GM18508 (cell line): ENCODE measurements around the gene NFIA.

ENCODE experiments used
- ATAC-seq: cut with Tn5 transposase; IDR thresholded peaks from one replicate; pipeline ENCODE4 v1.9.1; 2021; ENCODE audit warnings: moderate number of reproducible peaks; ENCODE audit not compliant: insufficient read depth, unreplicated experiment

NFIA gene

DNA sequence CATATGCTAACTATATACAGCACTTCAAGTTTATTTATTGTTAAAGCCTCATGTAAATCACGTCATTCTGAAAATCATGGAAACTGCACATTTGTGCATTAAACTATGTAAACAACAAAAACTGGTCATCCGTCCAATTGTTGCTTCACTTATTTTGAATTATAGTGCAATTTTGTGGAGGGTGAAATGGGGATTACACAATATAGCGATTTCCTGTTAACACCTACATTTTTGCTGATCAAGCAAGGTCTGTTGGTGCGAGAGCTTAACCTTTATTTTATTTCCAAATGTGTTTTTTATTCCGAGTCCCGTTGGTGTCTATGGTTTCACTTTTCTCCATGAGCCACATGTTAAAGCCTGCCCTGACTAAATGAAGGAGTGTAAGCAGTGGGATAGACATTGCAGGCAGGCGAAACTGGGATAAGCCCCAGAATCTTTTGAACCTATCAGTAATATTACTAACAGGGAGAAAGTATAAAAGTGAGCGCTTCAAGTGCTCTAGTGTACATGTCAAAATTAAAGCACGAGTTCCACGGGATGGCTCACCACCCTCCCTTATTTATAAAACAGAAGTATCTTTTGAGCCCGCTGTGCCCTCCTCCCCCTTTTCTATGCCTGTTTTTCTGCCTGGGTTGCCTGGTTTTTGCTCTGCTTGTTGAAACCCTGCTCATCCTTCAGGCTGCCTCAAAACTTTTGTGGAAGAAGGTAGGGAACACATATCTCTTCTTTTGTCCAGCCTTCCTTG lies 120.7 kb downstream of the NFIA start:
- no peak for ATAC-seq

DNA sequence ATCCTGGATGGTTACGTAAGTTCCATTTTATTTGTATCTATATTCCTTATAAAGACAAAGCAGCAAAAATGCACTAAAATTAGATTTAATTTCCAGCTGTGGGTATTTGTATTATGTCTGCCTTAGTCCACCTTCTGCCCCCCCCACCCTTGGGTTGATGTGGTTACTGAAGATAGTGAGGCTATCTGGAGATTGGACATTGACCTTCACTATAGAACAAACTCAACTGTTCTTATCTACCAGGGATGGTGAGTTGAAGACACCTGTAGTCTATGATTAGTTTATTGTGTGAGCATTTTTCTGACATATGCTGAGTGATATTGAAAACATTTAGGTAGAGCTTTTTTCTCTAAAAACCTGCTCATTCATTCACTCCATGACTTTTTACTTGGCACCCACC lies 122.2 kb downstream of the NFIA start:
- ATAC-seq = no peak

DNA sequence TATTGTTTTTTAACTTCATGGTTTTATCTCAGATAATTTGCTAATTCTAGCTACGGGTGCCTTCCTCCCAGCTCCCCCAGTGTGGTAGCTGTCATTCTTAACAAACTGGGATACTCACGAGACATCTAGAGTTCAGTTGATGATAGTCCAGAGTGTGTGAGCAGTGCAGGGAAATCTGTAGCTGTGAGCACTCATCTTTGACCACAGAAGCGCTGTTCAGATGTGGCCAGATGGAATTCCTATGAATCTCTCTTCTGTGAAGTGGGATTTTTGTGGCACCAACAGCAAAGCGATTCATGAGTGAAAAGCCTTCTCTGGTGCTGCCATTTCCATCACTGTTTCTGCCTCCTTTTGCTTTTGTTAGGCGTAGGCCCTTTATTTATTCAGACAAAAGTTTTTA lies 125.1 kb downstream of the NFIA start:
- no peak for ATAC-seq

DNA sequence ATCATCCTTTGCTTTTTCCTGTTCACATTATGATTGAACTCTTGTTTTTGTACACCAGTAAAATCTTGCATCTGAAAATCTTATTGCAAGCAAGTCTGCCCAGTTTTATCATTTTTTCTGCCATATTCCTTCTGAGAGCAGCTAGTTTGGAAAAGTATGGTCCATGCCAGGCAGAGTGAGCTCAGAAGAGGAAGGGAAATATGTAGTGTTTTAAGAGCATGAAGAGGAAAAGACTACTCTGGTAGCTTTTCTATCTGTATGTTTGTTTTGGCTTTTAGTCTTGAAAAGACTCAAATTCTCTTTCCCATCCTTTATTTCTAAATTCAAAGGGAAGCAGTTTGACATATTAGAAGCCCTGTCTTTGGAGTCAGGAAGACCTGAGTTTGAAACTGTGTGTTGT lies 125.8 kb downstream of the NFIA start:
- no peak for ATAC-seq

DNA sequence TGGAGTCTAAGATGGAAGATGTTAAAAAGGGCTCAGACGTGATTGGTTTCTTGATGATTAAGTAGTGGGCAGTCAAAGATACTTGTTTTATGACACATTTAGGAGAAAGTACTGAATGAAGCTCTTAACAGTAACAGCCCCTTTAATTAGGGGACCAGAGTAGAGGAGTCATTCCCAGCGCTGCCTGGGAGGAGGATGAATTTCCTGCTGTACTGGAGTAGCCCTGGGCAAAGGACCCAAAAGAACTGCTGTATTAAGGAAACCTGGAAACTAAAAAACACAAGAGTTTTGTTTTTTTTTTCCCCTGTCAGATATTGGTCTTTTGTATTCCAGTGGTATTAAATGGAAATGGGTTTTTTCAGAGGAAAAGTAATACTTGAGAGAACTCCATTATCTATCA lies 126.5 kb downstream of the NFIA start:
- no peak for ATAC-seq

DNA sequence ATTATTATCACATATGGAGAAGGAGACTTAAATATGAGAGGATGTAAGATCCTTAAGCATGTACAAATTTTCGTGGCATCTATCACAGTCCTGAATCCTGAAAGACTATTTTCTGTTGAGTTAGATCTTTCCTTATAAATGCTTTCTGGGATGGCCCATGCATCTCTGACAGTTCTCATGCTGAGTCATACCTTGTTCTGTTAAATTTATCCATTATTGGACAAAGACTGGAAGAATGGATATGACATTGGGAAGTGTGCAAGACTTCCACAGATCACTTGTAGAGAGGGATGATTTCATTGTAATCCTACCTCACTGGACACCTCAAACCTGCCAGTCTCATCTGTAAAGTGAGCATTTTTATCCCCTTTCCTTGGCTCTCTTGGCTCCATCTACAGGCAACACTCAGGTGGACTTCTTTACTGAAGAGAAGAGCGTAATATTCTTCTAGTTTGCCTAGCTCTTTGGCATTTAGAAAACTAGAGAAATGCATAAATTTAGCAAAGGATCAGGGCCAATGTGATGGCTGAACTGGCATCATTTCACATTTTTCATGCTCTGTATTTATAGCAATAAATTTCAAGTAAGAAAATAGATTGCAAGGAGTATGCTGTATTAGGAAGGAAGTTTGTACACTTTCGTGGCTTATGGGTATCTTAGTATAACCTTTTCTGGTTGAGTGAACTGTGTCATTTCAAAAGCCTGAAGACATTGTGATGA lies 128.2 kb downstream of the NFIA start:
- no peak for ATAC-seq

DNA sequence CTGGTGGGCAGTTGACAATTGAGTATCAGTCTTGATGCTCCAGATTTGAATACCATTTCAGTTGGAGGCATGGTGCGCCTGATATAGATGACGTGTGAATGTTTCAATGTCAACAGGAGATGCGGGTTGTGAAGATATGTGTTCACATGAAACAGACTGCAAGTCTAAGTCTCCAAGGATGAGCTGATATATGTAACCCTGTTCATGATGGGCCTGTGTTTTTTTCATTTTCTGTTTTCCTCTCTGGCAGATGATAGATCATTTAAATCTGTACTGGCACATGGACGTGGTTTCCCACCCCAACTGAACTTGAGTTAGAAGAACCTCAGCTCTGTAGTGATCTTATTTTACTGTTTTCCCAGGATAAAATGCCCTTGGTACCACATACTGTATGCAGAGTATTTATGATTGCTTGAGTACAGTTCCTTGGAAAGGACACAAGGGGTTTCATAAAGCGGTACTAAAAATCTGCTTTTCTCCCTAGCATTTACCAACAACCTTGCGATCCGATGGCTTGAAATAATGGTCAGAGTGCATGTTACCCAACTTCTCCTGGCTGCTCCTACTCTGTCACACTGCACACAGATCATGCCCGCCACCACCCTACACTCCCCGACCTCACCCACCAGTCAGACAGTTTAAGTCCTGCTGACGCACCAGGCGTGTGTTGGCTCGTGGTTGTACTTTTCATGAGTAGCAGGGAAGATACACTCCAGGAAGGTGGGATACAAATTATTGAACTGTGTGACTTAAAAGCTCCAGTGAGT lies 131.1 kb downstream of the NFIA start:
- ATAC-seq = no peak

DNA sequence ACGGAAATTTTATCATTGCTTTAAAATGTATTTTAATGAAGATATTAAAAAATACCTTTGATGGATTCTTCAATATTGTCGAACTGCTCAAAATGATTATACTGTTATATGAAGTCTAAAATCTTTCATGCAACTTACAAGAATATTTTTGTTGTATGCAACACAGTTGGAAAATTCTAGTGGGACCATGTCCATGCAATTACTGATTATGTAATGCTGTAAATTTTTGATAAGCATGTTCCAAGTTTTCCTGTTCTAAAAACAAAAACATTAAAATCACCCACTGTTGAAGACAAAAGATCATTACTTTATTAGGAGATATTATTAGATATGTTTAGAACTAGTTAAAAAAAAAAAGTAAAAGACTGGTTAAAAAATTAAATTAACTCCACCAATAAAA lies 132.8 kb downstream of the NFIA start:
- ATAC-seq = no peak

DNA sequence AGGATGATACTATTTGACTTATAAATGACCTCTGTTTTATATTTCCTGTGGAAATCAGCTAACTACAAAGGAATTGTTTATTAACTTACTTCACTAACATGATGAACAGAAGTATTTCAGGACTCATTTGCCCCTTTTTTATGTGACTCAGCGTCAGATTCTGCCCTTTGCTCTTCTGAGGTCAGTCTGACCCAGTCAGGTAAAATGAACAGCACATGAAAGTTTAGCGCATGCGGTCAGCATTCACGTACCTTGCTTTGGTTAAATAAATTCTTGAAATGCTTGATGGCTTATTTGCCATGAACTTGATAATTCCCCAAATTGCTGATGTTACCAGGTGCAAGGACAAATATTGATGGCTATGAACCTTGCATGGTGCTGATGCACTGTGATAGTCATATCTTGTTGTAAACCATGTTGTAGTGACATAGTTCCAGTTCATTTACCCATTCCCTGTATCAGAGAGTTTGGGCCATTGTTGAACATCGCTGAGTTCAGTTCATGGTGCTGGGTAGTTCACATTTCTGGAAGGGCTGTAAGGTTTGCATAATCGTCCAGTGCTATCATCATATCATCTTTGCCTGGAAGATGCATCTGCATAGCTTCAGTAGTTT lies 133.4 kb downstream of the NFIA start:
- no peak for ATAC-seq

DNA sequence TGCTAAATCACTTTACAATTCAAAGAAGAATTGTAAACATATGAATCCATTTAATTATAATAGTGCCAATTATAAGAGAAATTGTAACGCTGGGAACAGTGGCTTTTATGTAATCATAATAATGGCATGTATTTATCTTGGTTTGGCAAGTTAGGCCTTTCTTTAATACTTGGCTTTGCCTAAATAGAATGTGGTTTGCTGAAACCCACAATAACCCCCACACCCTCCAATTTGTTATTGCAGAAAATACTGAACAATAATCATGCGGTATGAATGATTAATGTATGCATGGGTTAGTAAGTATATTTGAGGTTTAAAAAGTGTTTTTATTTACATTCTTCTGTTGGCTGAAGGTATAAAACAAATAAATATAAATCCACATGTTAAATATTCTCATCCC lies 138.2 kb downstream of the NFIA start:
- no peak for ATAC-seq

DNA sequence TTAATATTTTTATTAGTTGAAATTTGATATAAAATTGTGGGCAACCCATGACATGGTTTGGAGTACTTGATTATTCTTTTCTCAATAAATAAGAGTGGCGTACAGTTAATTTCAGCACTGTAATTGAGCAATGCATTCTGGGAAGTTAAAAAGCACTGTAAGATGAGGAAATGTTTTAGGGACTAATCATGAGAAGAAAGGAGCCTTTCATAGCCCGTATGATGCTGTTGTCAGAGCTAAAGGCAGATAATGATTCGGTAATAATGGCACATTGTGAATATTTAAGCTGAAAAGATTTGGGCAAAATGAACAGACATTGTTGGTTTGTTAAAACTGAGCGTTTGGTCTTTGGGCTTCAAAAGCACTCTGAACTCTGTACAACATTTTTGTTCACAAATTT lies 139.3 kb downstream of the NFIA start:
- no peak for ATAC-seq

DNA sequence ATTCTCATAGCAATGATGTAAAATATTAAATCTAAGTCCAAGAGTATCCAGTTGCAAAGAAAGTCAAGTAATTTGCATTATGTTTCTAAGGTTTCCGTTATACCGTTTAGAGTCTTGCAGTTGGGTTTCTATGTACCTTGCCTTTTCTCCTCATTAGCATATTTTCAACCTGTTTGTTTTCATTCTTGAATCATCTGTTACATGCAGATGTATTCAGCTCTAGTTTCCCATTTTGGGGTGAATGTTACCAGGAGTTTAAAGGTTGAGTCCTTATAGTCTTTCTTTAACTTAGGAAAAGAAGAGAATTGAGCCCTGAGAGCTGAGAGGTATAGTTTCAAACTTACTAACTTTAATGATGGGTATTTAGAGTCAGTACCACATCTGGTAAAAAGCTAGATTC lies 139.9 kb downstream of the NFIA start:
- no peak for ATAC-seq

DNA sequence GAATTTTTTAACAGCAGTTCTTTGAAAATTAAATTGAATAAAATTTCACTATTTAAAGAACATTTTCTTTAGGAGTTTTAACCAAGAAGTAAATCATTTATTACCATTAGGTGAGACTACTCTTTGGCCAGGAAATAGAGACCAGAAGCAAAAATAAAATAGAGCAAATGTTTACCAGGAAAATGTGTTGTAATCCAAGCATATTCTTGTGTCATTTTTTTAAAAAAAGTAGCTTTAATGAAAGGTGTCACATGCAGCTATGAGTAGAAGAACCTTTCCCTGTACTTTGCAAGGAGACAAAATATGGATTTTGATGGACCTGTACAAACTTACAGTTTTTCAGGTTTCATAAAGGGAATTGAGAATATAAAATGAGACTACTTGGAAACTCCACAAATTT lies 140.8 kb downstream of the NFIA start:
- ATAC-seq = no peak

DNA sequence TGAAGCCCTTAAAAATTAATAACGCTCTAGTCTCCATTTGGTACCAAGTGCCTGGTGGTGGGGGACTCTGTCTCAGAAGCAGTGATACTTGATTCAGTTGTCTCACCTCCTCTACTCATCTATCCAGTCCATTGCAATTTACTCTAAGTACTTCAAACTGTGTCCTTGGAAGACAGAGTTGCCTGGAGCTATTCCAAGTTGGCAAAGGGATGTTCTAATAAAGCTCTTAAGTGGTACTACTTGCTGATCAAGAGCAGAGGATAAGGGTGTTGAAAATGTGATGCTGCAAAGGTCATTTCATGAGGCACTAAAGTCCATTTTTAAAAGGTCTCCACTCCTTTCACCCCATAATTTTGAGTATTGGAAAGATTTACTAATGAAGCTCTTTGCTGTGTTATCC lies 142.2 kb downstream of the NFIA start:
- ATAC-seq = no peak

DNA sequence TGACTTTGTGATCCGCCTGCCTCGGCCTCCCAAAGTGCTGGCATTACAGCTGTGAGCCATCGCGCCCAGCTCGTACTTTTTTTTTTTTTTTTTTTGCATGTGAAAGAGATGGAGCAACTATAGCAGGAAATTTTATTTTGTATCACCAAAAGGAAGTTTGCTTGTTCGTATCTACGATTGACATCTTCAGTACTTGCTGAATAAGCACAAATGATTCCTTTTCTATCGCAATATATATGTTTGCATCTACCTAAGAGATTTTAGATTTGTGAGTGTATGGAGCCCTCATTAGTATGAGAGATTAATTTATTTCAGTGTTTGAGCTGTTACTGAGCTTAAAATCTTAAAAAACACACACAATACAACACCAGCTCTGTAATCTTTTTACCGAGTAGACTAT lies 143.1 kb downstream of the NFIA start:
- ATAC-seq = no peak

DNA sequence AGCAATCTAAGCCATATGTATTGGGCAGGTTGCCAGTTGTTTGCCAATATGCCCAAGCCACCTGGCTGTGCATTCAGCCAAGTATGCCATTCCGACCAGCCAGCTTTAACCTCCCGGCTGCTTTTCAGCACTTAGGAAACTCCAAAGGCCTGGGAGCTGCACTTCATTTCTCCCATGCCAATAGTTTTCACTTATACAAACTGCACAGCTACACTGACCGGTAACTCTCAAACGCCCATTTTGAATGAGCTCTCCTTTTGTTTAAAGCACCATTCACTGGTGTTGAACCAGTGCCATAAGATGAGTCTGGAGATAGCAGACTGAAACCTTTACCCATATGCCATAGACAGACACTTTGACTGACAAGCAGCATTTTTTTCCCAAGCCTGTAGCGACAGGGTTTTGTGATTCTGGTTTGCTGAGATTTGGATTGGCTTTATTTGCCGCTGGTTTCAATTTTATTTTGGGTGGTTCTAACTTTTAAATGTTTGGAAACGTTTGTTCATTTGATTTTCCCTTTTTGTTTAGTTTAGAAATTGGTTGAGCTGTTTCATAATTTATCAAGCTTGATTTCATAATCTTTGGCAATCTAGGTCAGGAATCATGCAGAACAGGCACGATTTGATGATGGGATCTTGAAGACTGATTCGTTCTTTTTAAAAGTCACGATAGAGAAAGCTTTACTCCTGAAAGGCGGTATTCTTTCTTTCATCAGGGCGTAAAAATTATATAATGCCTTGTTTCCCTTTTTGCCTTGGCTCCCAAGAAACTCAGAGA lies 144.6 kb downstream of the NFIA start:
- ATAC-seq = no peak

DNA sequence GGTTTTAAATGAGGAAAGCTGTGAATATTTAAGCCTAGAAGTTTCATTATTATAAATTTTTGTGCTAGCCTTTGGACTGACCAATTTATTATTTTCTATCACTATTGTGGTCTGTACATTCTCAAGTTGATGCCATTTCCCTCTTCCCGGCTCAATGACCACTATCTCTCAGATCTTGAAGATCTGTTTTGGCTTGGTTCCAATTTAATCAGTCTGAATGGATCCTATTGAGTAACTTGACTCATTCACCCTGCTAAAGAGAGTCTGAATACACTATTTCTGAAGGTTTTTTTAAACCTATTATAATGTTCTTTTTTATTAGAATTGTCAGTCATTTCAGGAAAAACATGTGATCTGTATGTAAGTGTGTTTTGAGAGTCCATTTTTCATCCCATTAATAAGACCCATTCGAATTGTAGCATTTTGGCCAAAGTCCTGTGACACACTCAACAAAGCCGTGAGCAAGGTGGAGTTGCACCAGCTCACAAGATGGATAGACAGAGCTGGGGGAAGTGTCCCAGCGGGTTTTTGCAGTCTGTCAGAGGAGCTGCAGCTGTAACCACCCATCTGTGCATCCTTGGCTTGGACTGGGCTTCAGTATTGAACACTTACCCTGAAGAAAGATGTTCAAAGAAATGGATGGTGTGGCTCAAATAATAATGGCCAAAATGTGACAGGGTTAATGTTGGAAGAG lies 145.6 kb downstream of the NFIA start:
- no peak for ATAC-seq

DNA sequence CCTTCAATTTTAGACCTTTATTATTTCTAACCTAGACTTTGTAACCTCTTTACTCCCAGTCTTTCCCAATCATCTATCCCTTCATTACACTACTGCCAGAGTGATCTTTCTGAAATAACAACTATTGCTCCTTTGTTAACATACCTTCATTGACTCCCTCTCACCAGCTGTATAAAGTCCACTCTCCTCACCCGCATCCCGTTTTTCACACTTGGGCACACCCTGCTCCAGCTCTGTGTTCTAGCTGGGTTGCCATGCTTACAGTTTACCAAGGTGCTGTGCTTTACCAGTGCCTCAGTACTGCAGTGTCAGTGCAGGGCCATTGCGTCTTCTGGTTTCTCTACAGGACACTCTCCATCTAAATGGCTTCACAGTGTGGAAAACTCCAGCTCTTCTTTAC lies 148.2 kb downstream of the NFIA start:
- no peak for ATAC-seq

DNA sequence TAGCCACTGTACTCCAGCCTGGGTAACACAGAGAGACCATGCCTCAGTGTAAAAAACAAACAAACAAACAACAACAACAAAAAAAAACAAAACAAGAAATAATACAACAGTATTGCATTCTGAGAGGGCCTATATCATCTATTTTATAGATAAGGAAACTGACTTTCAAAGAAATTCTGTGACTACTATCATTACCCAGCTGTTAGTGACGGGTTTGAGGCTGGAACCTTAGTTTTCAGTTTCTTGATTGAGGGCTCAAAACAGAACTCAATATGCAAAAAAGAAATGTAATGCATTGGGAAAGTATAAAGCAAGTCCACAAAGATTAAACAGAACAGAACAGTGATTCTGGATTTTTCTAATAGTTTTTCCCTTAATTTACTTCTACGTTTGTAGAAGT lies 149.4 kb downstream of the NFIA start:
- ATAC-seq = no peak
